ENCODE measurements around the gene RPS19BP1. TPM values are rescaled to one million over a fixed set of nuclear protein-coding genes. Genes with fewer than 3 reads are reported as not detected.
A peak's percentile ranks its signal among the peaks of the same experiment; 100 is the strongest.

The RPS19BP1 gene
- total RNA-seq, 4 donors from 2014 or later = 59.4 to 132 (median 93.7) TPM

- H3K4me1 ChIP-seq = peaks cover 23 to 73% (median 43%) of the 10 kb centered on the region in 4 donors
- no peaks in the 10 kb centered on the region for H3K27me3 ChIP-seq
- no peak for DNase-seq
- peak overlapping the region in 2 of 4 donors; percentile 4 to 87 for H3K4me3 ChIP-seq
- H3K36me3 ChIP-seq = peaks cover 0 to 16% (median 0%) of the 10 kb centered on the region in 3 donors
- H3K9me3 ChIP-seq = no peaks in the 10 kb centered on the region
- H3K27ac ChIP-seq = peak overlapping the region in 2 of 4 donors; percentile 53 to 88
- TF ChIP-seq CTCF (IDR thresholded peaks at IDR 0.05) = peak in 4 of 6 experiments; percentile 28 to 42 (median 33)
- no peak for TF ChIP-seq POLR2A (IDR thresholded peaks at IDR 0.05)
These were observed 1.7 kb downstream of the RPS19BP1 start for GRCh38 chr22:39530692-39531331.

GRCh38 chr22:39530116-39530515 is 2.4 kb downstream of the RPS19BP1 start:
- Histone ChIP-seq H3K27me3 (no peaks in the 10 kb centered on the region), H3K36me3 (peaks cover 0 to 16% (median 0%) of the 10 kb centered on the region in 3 donors), H3K4me3 (no peak overlapping the region), H3K9me3 (no peaks in the 10 kb centered on the region), H3K27ac (peak overlapping the region in 1 of 4 donors; percentile 88), H3K4me1 (peaks cover 23 to 73% (median 44%) of the 10 kb centered on the region in 4 donors)
- DNase-seq = no peak
- TF ChIP-seq CTCF (IDR thresholded peaks at IDR 0.05) = no peak

GRCh38 chr22:39529487-39529851 is 3.1 kb downstream of the RPS19BP1 start:
- H3K9me3 ChIP-seq = no peaks in the 10 kb centered on the region
- H3K4me3 ChIP-seq = peak overlapping the region in 2 of 4 donors; percentile 26 to 29
- no peak for TF ChIP-seq POLR2A (IDR thresholded peaks at IDR 0.05)
- peak in 1 of 6 experiments; percentile 2 for TF ChIP-seq CTCF (IDR thresholded peaks at IDR 0.05)
- peaks cover 23 to 67% (median 39%) of the 10 kb centered on the region in 4 donors for H3K4me1 ChIP-seq
- no peak for DNase-seq
- H3K36me3 ChIP-seq = peaks cover 0 to 20% (median 0%) of the 10 kb centered on the region in 3 donors
- no peaks in the 10 kb centered on the region for H3K27me3 ChIP-seq
- H3K27ac ChIP-seq = peak overlapping the region in 2 of 4 donors; percentile 20 to 88

- peaks cover 0 to 25% (median 0%) of the 10 kb centered on the region in 3 donors for H3K36me3 ChIP-seq
- TF ChIP-seq CTCF (IDR thresholded peaks at IDR 0.05) = peak; percentile 95 to 99 (median 99)
- TF ChIP-seq POLR2A (IDR thresholded peaks at IDR 0.05) = peak in 1 of 2 donors; percentile 84
These were observed 3.7 kb downstream of the RPS19BP1 start for GRCh38 chr22:39528681-39529486.

GRCh38 chr22:39528080-39528661 is 4.4 kb downstream of the RPS19BP1 start:
- H3K4me3 ChIP-seq = peak overlapping the region in 3 of 4 donors; percentile 26 to 47 (median 29)
- H3K9me3 ChIP-seq = no peaks in the 10 kb centered on the region
- H3K27me3 ChIP-seq = no peaks in the 10 kb centered on the region
- peaks cover 0 to 28% (median 0%) of the 10 kb centered on the region in 3 donors for H3K36me3 ChIP-seq
- DNase-seq = peak in 1 of 3 donors; percentile 61
- peaks cover 23 to 68% (median 42%) of the 10 kb centered on the region in 4 donors for H3K4me1 ChIP-seq
- TF ChIP-seq CTCF (IDR thresholded peaks at IDR 0.05) = no peak
- no peak for TF ChIP-seq POLR2A (IDR thresholded peaks at IDR 0.05)
- H3K27ac ChIP-seq = peak overlapping the region; percentile 59 to 91 (median 82)

More at GRCh38 chr22:39528681-39529486, 3.7 kb downstream of the RPS19BP1 start:
- Histone ChIP-seq H3K4me1 (peaks cover 23 to 65% (median 38%) of the 10 kb centered on the region in 4 donors), H3K27ac (peak overlapping the region; percentile 59 to 91 (median 82)), H3K27me3 (no peaks in the 10 kb centered on the region), H3K9me3 (no peaks in the 10 kb centered on the region), H3K4me3 (peak overlapping the region; percentile 6 to 47 (median 28))
- DNase-seq = peak; percentile 93 to 97 (median 95)

All from Peyer's patch (tissue), 4 donors.